Bone marrow (tissue), 2 donors: ENCODE measurements around the gene LOXL1.
"Not testable (repeated sequence)": the region's sequence is repeated elsewhere in the genome, so short reads cannot be mapped to it uniquely, and the experiment has no call there.

Source experiments
- DNase-seq, 2 donors: peaks; one replicate each; lab custom pipeline; 2025; lab: John Stamatoyannopoulos, UW

LOXL1 gene

GRCh38 chr15:73922186-73923151 lies 3.8 kb upstream of the LOXL1 start:
- no peak for DNase-seq

GRCh38 chr15:73923156-73923487 lies 3.1 kb upstream of the LOXL1 start:
- no peak for DNase-seq

- DNase-seq, result no peak
Measured at GRCh38 chr15:73923488-73924164, 2.6 kb upstream of the LOXL1 start.

GRCh38 chr15:73924171-73924921 lies 1.9 kb upstream of the LOXL1 start:
- peak in 1 of 2 donors; percentile 25 for DNase-seq

GRCh38 chr15:73925848-73926218 lies 429 bp upstream of the LOXL1 start:
- no peak for DNase-seq

- DNase-seq, result no peak
Measured at GRCh38 chr15:73927003-73927475, 777 bp downstream of the LOXL1 start.

GRCh38 chr15:73927476-73928240 lies 1.4 kb downstream of the LOXL1 start:
- peak in 1 of 2 donors; percentile 58 for DNase-seq

GRCh38 chr15:73928241-73928579 lies 1.9 kb downstream of the LOXL1 start:
- no peak for DNase-seq

GRCh38 chr15:73928971-73929627 lies 2.8 kb downstream of the LOXL1 start:
- DNase-seq, result no peak

- no peak for DNase-seq
Measured at GRCh38 chr15:73930371-73930770, 4.1 kb downstream of the LOXL1 start.

- no peak for DNase-seq
Measured at GRCh38 chr15:73930790-73931281, 4.6 kb downstream of the LOXL1 start.

GRCh38 chr15:73931441-73931840 lies 5.2 kb downstream of the LOXL1 start:
- DNase-seq, result no peak

GRCh38 chr15:73932381-73933191 lies 6.3 kb downstream of the LOXL1 start:
- no peak for DNase-seq

GRCh38 chr15:73934281-73934680 lies 8.0 kb downstream of the LOXL1 start:
- no peak for DNase-seq

GRCh38 chr15:73935547-73935946 lies 9.3 kb downstream of the LOXL1 start:
- DNase-seq, result no peak

- DNase-seq, result no peak
Measured at GRCh38 chr15:73936181-73936580, 9.9 kb downstream of the LOXL1 start.

GRCh38 chr15:73936588-73937290 lies 10.5 kb downstream of the LOXL1 start:
- DNase-seq, result no peak

- DNase-seq, result no peak
Measured at GRCh38 chr15:73937296-73937695, 11.0 kb downstream of the LOXL1 start.

GRCh38 chr15:73937726-73938125 lies 11.5 kb downstream of the LOXL1 start:
- DNase-seq, result no peak

GRCh38 chr15:73938516-73938915 lies 12.3 kb downstream of the LOXL1 start:
- DNase-seq, result not testable (repeated sequence)
